CD14-positive monocyte (primary cell): ENCODE measurements around the gene FAM177B. TPM values are rescaled to one million over a fixed set of nuclear protein-coding genes. Genes with fewer than 3 reads are reported as not detected.

ENCODE experiments used
- DNase-seq, 3 donors: peaks; one replicate each; pipeline ENCODE4 v3.0.0-alpha.2; 2011 to 2022
- H2AFZ ChIP-seq: 2 replicates; pipeline ENCODE4 v1.6.0; 2012; ENCODE audit warnings: mild to moderate bottlenecking, low read depth, low read length, inconsistent platforms; ENCODE audit not compliant: insufficient read depth, poor library complexity, severe bottlenecking
- H3K27ac ChIP-seq, 2 donors: 1 replicate in 1 of 2; 2 replicates in 1 of 2; pipeline ENCODE4 v1.5.1; 2012 to 2013; ENCODE audit warnings: low read length in 2 of 2, control low read depth in 1 of 2, inconsistent platforms in 1 of 2, low read depth in 1 of 2, mild to moderate bottlenecking in 1 of 2
- H3K27me3 ChIP-seq, 2 donors: one replicate each; pipeline versions ENCODE4 v1.6.0 to v1.6.1; 2011 to 2013; ENCODE audit warnings: low read length in 2 of 2; ENCODE audit not compliant: control insufficient read depth in 2 of 2, insufficient read depth in 2 of 2
- H3K36me3 ChIP-seq, 2 donors: replicated peaks in 1 of 2; 1 replicate in 1 of 2; 2 replicates in 1 of 2; pipeline versions ENCODE4 v1.5.1 to v1.6.1; 2012 to 2013; ENCODE audit warnings: low read length in 2 of 2, control low read depth in 1 of 2, inconsistent platforms in 1 of 2, mild to moderate bottlenecking in 1 of 2; ENCODE audit not compliant: insufficient read depth in 2 of 2, control insufficient read depth in 1 of 2
- H3K4me1 ChIP-seq, 2 donors: 1 replicate in 1 of 2; 2 replicates in 1 of 2; pipeline versions ENCODE4 v1.5.1 to v1.6.1; 2012 to 2013; ENCODE audit warnings: low read length in 2 of 2, control low read depth in 1 of 2, inconsistent platforms in 1 of 2, mild to moderate bottlenecking in 1 of 2, moderate library complexity in 1 of 2; ENCODE audit not compliant: insufficient read depth in 2 of 2, control insufficient read depth in 1 of 2
- H3K4me2 ChIP-seq: replicated peaks from 2 replicates; pipeline ENCODE3; 2012; ENCODE audit warnings: low read length, moderate library complexity, mild to moderate bottlenecking; ENCODE audit not compliant: poor library complexity, severe bottlenecking; ENCODE audit errors: extremely low read depth
- H3K4me3 ChIP-seq, 3 experiments: fragments of 200-600 bp in 1 of 3; sonication (generic) in 1 of 3; replicated peaks in 1 of 3; 1 replicate in 2 of 3; 2 replicates in 1 of 3; pipeline ENCODE4 v1.5.1; 2011 to 2013; ENCODE audit warnings: low read length in 3 of 3, mild to moderate bottlenecking in 3 of 3, control low read depth in 2 of 3, low read depth in 2 of 3, inconsistent platforms in 1 of 3, moderate library complexity in 1 of 3
- H3K79me2 ChIP-seq: 2 replicates; pipeline ENCODE4 v1.6.0; 2012; ENCODE audit warnings: mild to moderate bottlenecking, control low read depth, inconsistent platforms, low read length, moderate library complexity; ENCODE audit not compliant: insufficient read depth
- H3K9ac ChIP-seq: 2 replicates; pipeline ENCODE4 v1.6.0; 2017; ENCODE audit warnings: low read length, mild to moderate bottlenecking; ENCODE audit not compliant: insufficient read depth, poor library complexity, severe bottlenecking
- H3K9me3 ChIP-seq, 2 donors: replicated peaks in 1 of 2; 1 replicate in 1 of 2; 2 replicates in 1 of 2; pipeline versions ENCODE4 v1.5.1 to v1.6.1; 2012 to 2013; ENCODE audit warnings: low read length in 2 of 2, control low read depth in 1 of 2; ENCODE audit not compliant: control insufficient read depth in 1 of 2, insufficient read depth in 1 of 2
- H4K20me1 ChIP-seq: 2 replicates; pipeline ENCODE4 v1.6.0; 2012; ENCODE audit warnings: mild to moderate bottlenecking, low read length, control low read depth, moderate library complexity; ENCODE audit not compliant: insufficient read depth
- H3K27ac Mint-ChIP-seq, 7 donors: one replicate each; pipeline ENCODE4 v1.8.0; 2020; ENCODE audit warnings: mild to moderate bottlenecking in 7 of 7, mixed read lengths in 7 of 7, moderate library complexity in 6 of 7, inconsistent platforms in 2 of 7
- H3K27me3 Mint-ChIP-seq, 3 donors: one replicate each; pipeline ENCODE4 v1.8.0; 2021 to 2022; ENCODE audit warnings: low read depth in 3 of 3, mild to moderate bottlenecking in 3 of 3, mixed read lengths in 3 of 3, moderate library complexity in 3 of 3, inconsistent platforms in 1 of 3
- H3K36me3 Mint-ChIP-seq, 2 donors: one replicate each; pipeline ENCODE4 v1.8.0; 2020; ENCODE audit warnings: mixed read lengths in 2 of 2, inconsistent platforms in 1 of 2, mild to moderate bottlenecking in 1 of 2
- H3K4me1 Mint-ChIP-seq: one replicate; pipeline ENCODE4 v1.8.0; 2020; ENCODE audit warnings: mild to moderate bottlenecking, mixed read lengths
- H3K4me3 Mint-ChIP-seq, 2 donors: one replicate each; pipeline ENCODE4 v1.8.0; 2020; ENCODE audit warnings: mild to moderate bottlenecking in 2 of 2, mixed read lengths in 2 of 2, moderate library complexity in 1 of 2
- H3K9me3 Mint-ChIP-seq, 7 donors: one replicate each; pipeline ENCODE4 v1.8.0; 2020 to 2022; ENCODE audit warnings: mixed read lengths in 7 of 7, mild to moderate bottlenecking in 6 of 7, moderate library complexity in 6 of 7, inconsistent platforms in 2 of 7
- WGBS: methylation state at CpG from one replicate; pipeline ENCODE4 v1.1.5; 2013; ENCODE audit warnings: missing lambda C conversion rate; ENCODE audit not compliant: insufficient coverage; 5-methylcytosine and 5-hydroxymethylcytosine counted together
- intact Hi-C, 2 donors: fragments of 100-400 bp; cut with micrococcal nuclease; formaldehyde crosslinking; loops; one replicate each; pipeline versions ENCODE4 v1.15.0 to v1.15.1; 2023
- polyA plus RNA-seq, 3 donors: library from polyadenylated mRNA; depleted of rRNA in 1 of 3; unstranded in 2 of 3; stranded (reverse) in 1 of 3; fragments of 300-500 nt in 2 of 3; fragments of >200 nt in 1 of 3; fragmentation: Illumina TruSeq in 2 of 3; gene quantifications; 1 replicate in 2 of 3; 2 replicates in 1 of 3; pipeline ENCODE4 v1.2.3, GENCODE V29; 2012 to 2021
- TF ChIP-seq, protein P1 (sequence below): fragments of 200-600 bp; IDR thresholded peaks from one replicate; pipeline ENCODE4 v1.8.0; 2022; ENCODE audit warnings: antibody characterized with exemption, mild to moderate bottlenecking

The FAM177B gene
- polyA plus RNA-seq, 3 donors: not detected

DNA sequence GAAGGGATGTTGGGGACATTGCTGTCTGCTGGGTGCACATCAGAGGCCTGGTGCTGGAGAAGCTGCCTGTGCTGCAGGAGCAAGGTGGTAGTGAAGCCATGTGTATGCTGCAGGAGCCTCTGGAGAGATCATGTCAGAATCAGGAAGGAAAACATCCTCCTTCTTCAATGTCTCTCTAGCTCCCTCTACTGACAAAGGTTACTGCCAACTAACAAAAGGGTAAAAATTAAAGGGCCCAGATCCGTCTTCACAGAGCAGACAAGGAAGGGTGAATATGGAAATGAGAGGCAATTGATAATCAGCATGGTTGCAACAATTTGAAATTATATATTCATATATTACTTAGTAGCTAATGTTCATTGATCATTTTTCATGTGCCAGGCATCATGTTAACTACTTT, 32.2 kb downstream of the FAM177B start:
- Histone ChIP-seq H3K4me3 (no peak overlapping the region), H3K27ac (no peak overlapping the region), H3K9ac (no peak overlapping the region), H2AFZ (no peak overlapping the region), H3K4me2 (no peak overlapping the region), H3K9me3 (peaks cover 6 to 11% of the 10 kb centered on the region in 2 donors), H3K36me3 (no peaks in the 10 kb centered on the region), H3K27me3 (no peaks in the 10 kb centered on the region), H3K79me2 (no peaks in the 10 kb centered on the region), H3K4me1 (peaks cover 23 to 28% of the 10 kb centered on the region in 2 donors), H4K20me1 (no peaks in the 10 kb centered on the region)
- no peak overlapping the region for H3K27ac Mint-ChIP-seq
- peaks cover 11 to 18% (median 12%) of the 10 kb centered on the region in 7 donors for H3K9me3 Mint-ChIP-seq
- H3K36me3 Mint-ChIP-seq: peaks cover 0 to 8% of the 10 kb centered on the region in 2 donors
- H3K4me1 Mint-ChIP-seq: peaks cover 30% of the 10 kb centered on the region
- intact Hi-C loops: no loop called here
- no peak overlapping the region for H3K4me3 Mint-ChIP-seq
- TF ChIP-seq, protein P1, sequence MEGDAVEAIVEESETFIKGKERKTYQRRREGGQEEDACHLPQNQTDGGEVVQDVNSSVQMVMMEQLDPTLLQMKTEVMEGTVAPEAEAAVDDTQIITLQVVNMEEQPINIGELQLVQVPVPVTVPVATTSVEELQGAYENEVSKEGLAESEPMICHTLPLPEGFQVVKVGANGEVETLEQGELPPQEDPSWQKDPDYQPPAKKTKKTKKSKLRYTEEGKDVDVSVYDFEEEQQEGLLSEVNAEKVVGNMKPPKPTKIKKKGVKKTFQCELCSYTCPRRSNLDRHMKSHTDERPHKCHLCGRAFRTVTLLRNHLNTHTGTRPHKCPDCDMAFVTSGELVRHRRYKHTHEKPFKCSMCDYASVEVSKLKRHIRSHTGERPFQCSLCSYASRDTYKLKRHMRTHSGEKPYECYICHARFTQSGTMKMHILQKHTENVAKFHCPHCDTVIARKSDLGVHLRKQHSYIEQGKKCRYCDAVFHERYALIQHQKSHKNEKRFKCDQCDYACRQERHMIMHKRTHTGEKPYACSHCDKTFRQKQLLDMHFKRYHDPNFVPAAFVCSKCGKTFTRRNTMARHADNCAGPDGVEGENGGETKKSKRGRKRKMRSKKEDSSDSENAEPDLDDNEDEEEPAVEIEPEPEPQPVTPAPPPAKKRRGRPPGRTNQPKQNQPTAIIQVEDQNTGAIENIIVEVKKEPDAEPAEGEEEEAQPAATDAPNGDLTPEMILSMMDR: peak; percentile 14
- H3K27me3 Mint-ChIP-seq: no peaks in the 10 kb centered on the region
- WGBS: no CpG with 5 or more reads among the region's 1 CpG
- DNase-seq: no peak

DNA sequence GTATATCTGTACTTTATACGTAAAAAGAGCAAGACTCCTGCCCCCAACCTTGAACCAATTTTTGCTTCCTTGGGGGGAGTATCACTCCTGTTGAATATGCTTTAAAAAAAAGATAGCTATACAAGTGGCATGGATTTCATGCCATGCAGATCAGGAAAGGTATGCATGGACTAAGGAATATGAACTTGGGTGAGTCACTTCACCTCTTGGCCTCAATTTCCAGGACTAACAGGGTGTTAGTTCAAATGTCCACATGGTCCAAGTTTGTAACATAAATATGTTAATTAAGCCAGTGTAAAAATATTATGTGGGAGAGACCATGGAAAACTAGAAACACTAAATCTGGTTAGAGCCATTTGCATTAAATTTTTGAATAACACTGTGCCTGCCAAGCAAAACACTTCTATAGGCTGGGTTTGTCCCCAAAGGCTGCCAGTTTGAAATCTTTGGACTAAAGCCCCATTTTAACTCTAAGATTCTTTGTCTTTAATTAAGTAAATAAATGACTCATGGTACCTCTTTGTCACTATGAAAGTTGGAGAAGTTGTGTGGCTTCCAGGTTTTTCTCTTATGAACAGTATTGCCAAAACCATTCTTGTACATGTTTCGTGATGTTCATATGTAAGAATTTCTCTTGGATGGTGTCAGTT, 33.1 kb downstream of the FAM177B start:
- Mint-ChIP-seq H3K36me3 (peaks cover 0 to 8% of the 10 kb centered on the region in 2 donors), H3K9me3 (peaks cover 8 to 16% (median 11%) of the 10 kb centered on the region in 7 donors), H3K4me1 (peaks cover 30% of the 10 kb centered on the region), H3K4me3 (no peak overlapping the region), H3K27me3 (no peaks in the 10 kb centered on the region), H3K27ac (no peak overlapping the region)
- Histone ChIP-seq H3K27ac (no peak overlapping the region), H3K4me3 (no peak overlapping the region), H3K9ac (no peak overlapping the region), H3K9me3 (peaks cover 6 to 11% of the 10 kb centered on the region in 2 donors), H3K27me3 (no peaks in the 10 kb centered on the region), H3K4me2 (no peak overlapping the region), H2AFZ (no peak overlapping the region), H3K79me2 (no peaks in the 10 kb centered on the region), H3K4me1 (peaks cover 23 to 28% of the 10 kb centered on the region in 2 donors), H4K20me1 (no peaks in the 10 kb centered on the region), H3K36me3 (no peaks in the 10 kb centered on the region)
- intact Hi-C loops: no loop called here
- WGBS: no CpG with 5 or more reads among the region's 2 CpGs
- TF ChIP-seq, protein P1: no peak
- no peak for DNase-seq
